KMS-11 (cell line): ENCODE results near the gene LDB2.

Source experiments
- H2AFZ ChIP-seq: fragments of 200-600 bp; sonication (generic); 2 replicates; pipeline ENCODE4 v1.6.1; 2016; ENCODE audit warnings: antibody characterized with exemption, mixed run types, low read depth
- H3K27ac ChIP-seq: fragments of 200-600 bp; sonication (generic); 2 replicates; pipeline ENCODE4 v1.6.1; 2016; ENCODE audit warnings: mild to moderate bottlenecking, mixed run types
- H3K27me3 ChIP-seq: fragments of 200-600 bp; sonication (generic); 2 replicates; pipeline ENCODE4 v1.6.1; 2017; ENCODE audit warnings: mild to moderate bottlenecking, low read depth, mixed run types, moderate library complexity; ENCODE audit not compliant: insufficient read depth
- H3K36me3 ChIP-seq: fragments of 200-600 bp; sonication (generic); 2 replicates; pipeline ENCODE4 v1.6.1; 2017; ENCODE audit warnings: mild to moderate bottlenecking, mixed run types; ENCODE audit not compliant: insufficient read depth
- H3K4me1 ChIP-seq: fragments of 200-600 bp; sonication (generic); 2 replicates; pipeline ENCODE4 v1.6.1; 2016; ENCODE audit warnings: mild to moderate bottlenecking, low read depth, mixed run types; ENCODE audit not compliant: poor library complexity, severe bottlenecking
- H3K4me2 ChIP-seq: fragments of 200-600 bp; sonication (generic); 2 replicates; pipeline ENCODE4 v1.7.0; 2016; ENCODE audit warnings: mild to moderate bottlenecking, mixed run types
- H3K4me3 ChIP-seq: fragments of 200-600 bp; sonication (generic); IDR thresholded peaks from 2 replicates; pipeline ENCODE4 v1.6.1; 2017; ENCODE audit warnings: low read depth, low read length, mixed read lengths; ENCODE audit not compliant: insufficient read depth
- H3K79me2 ChIP-seq: fragments of 200-600 bp; sonication (generic); 2 replicates; pipeline ENCODE4 v1.6.1; 2016; ENCODE audit warnings: low read depth, mixed run types; ENCODE audit not compliant: insufficient read depth
- H3K9ac ChIP-seq: fragments of 200-600 bp; sonication (generic); 2 replicates; pipeline ENCODE4 v1.6.1; 2016; ENCODE audit warnings: mild to moderate bottlenecking, mixed run types
- H4K20me1 ChIP-seq: fragments of 200-600 bp; sonication (generic); 2 replicates; pipeline ENCODE4 v1.6.1; 2016; ENCODE audit warnings: mild to moderate bottlenecking, mixed run types; ENCODE audit not compliant: insufficient read depth
- CTCF ChIP-seq: fragments of 200-600 bp; sonication (generic); conservative IDR thresholded peaks from 2 replicates; pipeline ENCODE4 v1.6.1; 2017; ENCODE audit warnings: low read depth, mild to moderate bottlenecking, antibody characterized with exemption, low read length, moderate library complexity, mixed read lengths

Gene LDB2

DNA sequence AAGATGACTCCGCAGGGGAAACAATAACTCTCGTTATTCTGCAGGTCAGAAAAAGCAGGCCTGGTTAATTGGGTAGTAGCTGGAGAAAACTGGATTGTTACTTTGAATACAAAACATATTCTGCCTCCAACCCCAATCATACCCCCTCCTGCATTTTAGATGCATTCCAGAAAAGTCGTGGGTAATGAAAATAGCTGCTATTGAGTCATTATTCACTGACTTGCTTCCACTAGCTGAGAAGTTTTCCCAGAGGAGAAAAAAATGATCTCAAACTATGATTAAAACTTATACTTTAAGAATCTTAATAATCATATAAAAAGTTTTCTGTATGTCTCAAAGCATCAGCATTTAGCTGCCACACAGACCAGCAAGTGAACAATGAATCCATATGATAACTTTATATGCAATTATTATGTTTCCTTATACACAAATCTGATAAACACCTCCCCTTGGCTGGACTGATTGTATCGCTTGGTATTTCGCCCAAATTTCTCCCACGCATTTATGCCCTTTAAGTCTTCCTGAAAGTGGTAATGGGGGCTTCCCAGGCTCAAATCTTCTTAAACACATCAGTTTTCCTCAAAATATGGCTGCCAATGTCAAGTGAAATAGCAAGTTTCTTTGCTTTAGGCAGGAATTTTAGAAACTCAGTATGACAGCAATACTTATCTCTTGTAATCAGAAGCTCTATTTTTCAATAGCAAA lies 181.0 kb downstream of the LDB2 start:
- Histone ChIP-seq H3K4me1 (no peaks in the 10 kb centered on the region), H3K9ac (no peak overlapping the region), H4K20me1 (no peaks in the 10 kb centered on the region), H3K27ac (no peak overlapping the region), H3K36me3 (no peaks in the 10 kb centered on the region), H3K27me3 (no peaks in the 10 kb centered on the region), H2AFZ (no peak overlapping the region), H3K4me3 (no peak overlapping the region), H3K4me2 (no peak overlapping the region), H3K79me2 (no peaks in the 10 kb centered on the region)
- TF ChIP-seq CTCF: no peak

GRCh38 chr4:16715482-16715881 lies 183.0 kb downstream of the LDB2 start:
- Histone ChIP-seq H3K4me3 (no peak overlapping the region), H3K27ac (no peak overlapping the region), H3K27me3 (no peaks in the 10 kb centered on the region), H3K36me3 (no peaks in the 10 kb centered on the region), H4K20me1 (no peaks in the 10 kb centered on the region), H3K4me2 (no peak overlapping the region), H3K9ac (no peak overlapping the region), H3K79me2 (no peaks in the 10 kb centered on the region), H3K4me1 (no peaks in the 10 kb centered on the region), H2AFZ (no peak overlapping the region)
- no peak for TF ChIP-seq CTCF

GRCh38 chr4:16714191-16714590 lies 184.3 kb downstream of the LDB2 start:
- H3K4me2 ChIP-seq: no peak overlapping the region
- H3K36me3 ChIP-seq: no peaks in the 10 kb centered on the region
- no peaks in the 10 kb centered on the region for H3K79me2 ChIP-seq
- TF ChIP-seq CTCF: no peak
- H3K4me1 ChIP-seq: no peaks in the 10 kb centered on the region
- no peak overlapping the region for H3K9ac ChIP-seq
- no peak overlapping the region for H2AFZ ChIP-seq
- no peaks in the 10 kb centered on the region for H4K20me1 ChIP-seq
- H3K4me3 ChIP-seq: no peak overlapping the region
- no peaks in the 10 kb centered on the region for H3K27me3 ChIP-seq
- no peak overlapping the region for H3K27ac ChIP-seq

GRCh38 chr4:16713696-16714095 lies 184.7 kb downstream of the LDB2 start:
- Histone ChIP-seq H3K9ac (no peak overlapping the region), H3K79me2 (no peaks in the 10 kb centered on the region), H3K27ac (no peak overlapping the region), H4K20me1 (no peaks in the 10 kb centered on the region), H3K27me3 (no peaks in the 10 kb centered on the region), H3K36me3 (no peaks in the 10 kb centered on the region), H3K4me3 (no peak overlapping the region), H3K4me1 (no peaks in the 10 kb centered on the region), H2AFZ (no peak overlapping the region), H3K4me2 (no peak overlapping the region)
- TF ChIP-seq CTCF: no peak
